Activated CD8-positive, alpha-beta memory T cell treated with anti-CD3 and anti-CD28 coated beads, Interleukin-2, amount 50 U/mL, for 24 hours (primary cell): ENCODE measurements around the gene ZNF423.

Experiments
- DNase-seq: peaks from one replicate; pipeline ENCODE4 v3.0.0-alpha.2; 2020; ENCODE audit errors: extremely low read depth

ZNF423 gene

GRCh38 chr16:49786926-49787557, 68.9 kb downstream of the ZNF423 start:
- DNase-seq, result no peak

- DNase-seq, result no peak
Observed at GRCh38 chr16:49785970-49786369, 69.9 kb downstream of the ZNF423 start.

- no peak for DNase-seq
Observed at GRCh38 chr16:49782405-49782804, 73.5 kb downstream of the ZNF423 start.

- no peak for DNase-seq
Observed at GRCh38 chr16:49781401-49781800, 74.5 kb downstream of the ZNF423 start.

- DNase-seq, result no peak
Observed at GRCh38 chr16:49780433-49780832, 75.5 kb downstream of the ZNF423 start.

- DNase-seq, result no peak
Observed at GRCh38 chr16:49779979-49780378, 75.9 kb downstream of the ZNF423 start.

GRCh38 chr16:49778202-49778930, 77.5 kb downstream of the ZNF423 start:
- no peak for DNase-seq

- DNase-seq, result no peak
Observed at GRCh38 chr16:49776734-49777133, 79.2 kb downstream of the ZNF423 start.

- no peak for DNase-seq
Observed at GRCh38 chr16:49776085-49776595, 79.8 kb downstream of the ZNF423 start.

- no peak for DNase-seq
Observed at GRCh38 chr16:49775581-49775980, 80.3 kb downstream of the ZNF423 start.

- no peak for DNase-seq
Observed at GRCh38 chr16:49775018-49775417, 80.9 kb downstream of the ZNF423 start.

GRCh38 chr16:49773534-49774475, 82.1 kb downstream of the ZNF423 start:
- DNase-seq, result no peak

GRCh38 chr16:49767998-49768397, 87.9 kb downstream of the ZNF423 start:
- DNase-seq, result no peak

GRCh38 chr16:49767414-49767813, 88.5 kb downstream of the ZNF423 start:
- DNase-seq, result no peak

- no peak for DNase-seq
Observed at GRCh38 chr16:49766225-49766624, 89.7 kb downstream of the ZNF423 start.

GRCh38 chr16:49763826-49764225, 92.1 kb downstream of the ZNF423 start:
- no peak for DNase-seq

GRCh38 chr16:49760815-49761214, 95.1 kb downstream of the ZNF423 start:
- DNase-seq, result no peak

- no peak for DNase-seq
Observed at GRCh38 chr16:49757559-49758069, 98.3 kb downstream of the ZNF423 start.

GRCh38 chr16:49756775-49757558, 98.9 kb downstream of the ZNF423 start:
- no peak for DNase-seq

GRCh38 chr16:49755716-49756505, 100.0 kb downstream of the ZNF423 start:
- DNase-seq, result no peak

GRCh38 chr16:49755313-49755620, 100.6 kb downstream of the ZNF423 start:
- DNase-seq, result no peak
